Measurements from ENCODE around the gene MRPL23. TPM values are rescaled to one million over a fixed set of nuclear protein-coding genes. Genes with fewer than 3 reads are reported as not detected.

MRPL23 gene
- total RNA-seq, 5 donors from 2014 or later (not counting 1 experiment from before 2014, with no cell fraction given) = 34.5 to 58.8 (median 37.8) TPM

- Histone ChIP-seq H3K4me3 (ENCODE audit: control insufficient read depth in 1 of 2, extremely low read depth in 1 of 2, low read length in 1 of 2) (no peak overlapping the region), H3K27ac (ENCODE audit: low read length) (no peak overlapping the region), H3K4me1 (ENCODE audit: control insufficient read depth in 1 of 2, extremely low read depth in 1 of 2, insufficient read depth in 2 of 2, low read length in 2 of 2) (no peaks in the 10 kb centered on the region), H3K27me3 (replicated peaks in 1 of 2; ENCODE audit: control insufficient read depth in 2 of 2, extremely low read depth in 1 of 2, insufficient read depth in 2 of 2, low read length in 1 of 2) (no peaks in the 10 kb centered on the region), H3K36me3 (ENCODE audit: control insufficient read depth in 2 of 2, extremely low read depth in 1 of 2, insufficient read depth in 1 of 2, low read length in 1 of 2) (no peaks in the 10 kb centered on the region), H3K9me3 (no peaks in the 10 kb centered on the region)
- ATAC-seq (replicated peaks in 1 of 4) = no peak
- no peak overlapping the region for H3K27ac Mint-ChIP-seq
- no peaks in the 10 kb centered on the region for H3K9me3 Mint-ChIP-seq
- H3K36me3 Mint-ChIP-seq = no peaks in the 10 kb centered on the region
- H3K4me3 Mint-ChIP-seq = no peak overlapping the region
- H3K4me1 Mint-ChIP-seq = no peaks in the 10 kb centered on the region
- no CpG with 5 or more reads among the region's 17 CpGs for WGBS (ENCODE audit: insufficient coverage)
- DNase-seq = no peak
- no peaks in the 10 kb centered on the region for H3K27me3 Mint-ChIP-seq
- ChIA-PET CTCF (no interaction called here), POLR2A (no interaction called here)
Observed at GRCh38 chr11:1964348-1964747, 17.2 kb downstream of the MRPL23 start.

GRCh38 chr11:1964955-1965354, 17.8 kb downstream of the MRPL23 start:
- WGBS (ENCODE audit: insufficient coverage) = no CpG with 5 or more reads among the region's 20 CpGs
- Mint-ChIP-seq H3K4me1 (no peaks in the 10 kb centered on the region), H3K4me3 (no peak overlapping the region), H3K36me3 (no peaks in the 10 kb centered on the region), H3K9me3 (no peaks in the 10 kb centered on the region), H3K27me3 (no peaks in the 10 kb centered on the region), H3K27ac (no peak overlapping the region)
- H3K27me3 ChIP-seq (replicated peaks in 1 of 2; ENCODE audit: control insufficient read depth in 2 of 2, extremely low read depth in 1 of 2, insufficient read depth in 2 of 2, low read length in 1 of 2) = no peaks in the 10 kb centered on the region
- H3K27ac ChIP-seq (ENCODE audit: low read length) = no peak overlapping the region
- H3K4me3 ChIP-seq (ENCODE audit: control insufficient read depth in 1 of 2, extremely low read depth in 1 of 2, low read length in 1 of 2) = no peak overlapping the region
- POLR2A ChIA-PET = no interaction called here
- H3K36me3 ChIP-seq (ENCODE audit: control insufficient read depth in 2 of 2, extremely low read depth in 1 of 2, insufficient read depth in 1 of 2, low read length in 1 of 2) = no peaks in the 10 kb centered on the region
- no peak for ATAC-seq (replicated peaks in 1 of 4)
- CTCF ChIA-PET = no interaction called here
- H3K4me1 ChIP-seq (ENCODE audit: control insufficient read depth in 1 of 2, extremely low read depth in 1 of 2, insufficient read depth in 2 of 2, low read length in 2 of 2) = no peaks in the 10 kb centered on the region
- H3K9me3 ChIP-seq = no peaks in the 10 kb centered on the region
- DNase-seq = no peak

DNA sequence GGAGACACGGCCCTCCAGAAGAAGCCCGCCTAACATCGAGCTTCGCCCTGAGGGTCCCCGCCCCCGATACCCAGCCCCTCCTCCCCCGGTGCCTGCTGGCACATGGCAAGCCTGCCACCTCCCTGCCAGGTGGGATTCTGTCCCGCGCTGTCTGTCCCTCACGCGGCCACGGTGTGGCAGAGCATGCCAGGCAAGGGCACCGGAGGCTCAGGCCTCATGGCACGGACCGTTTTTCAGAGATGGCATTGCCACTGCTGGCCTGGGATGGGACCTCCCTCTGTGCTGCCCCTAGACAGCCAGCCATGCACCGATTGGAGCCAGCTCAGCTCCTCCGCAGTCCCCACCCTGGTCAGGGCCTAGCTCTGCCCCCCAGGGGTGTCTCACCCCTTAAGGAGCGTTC, 19.4 kb downstream of the MRPL23 start:
- H3K36me3 ChIP-seq (ENCODE audit: control insufficient read depth in 2 of 2, extremely low read depth in 1 of 2, insufficient read depth in 1 of 2, low read length in 1 of 2) = no peaks in the 10 kb centered on the region
- no peaks in the 10 kb centered on the region for H3K27me3 ChIP-seq (replicated peaks in 1 of 2; ENCODE audit: control insufficient read depth in 2 of 2, extremely low read depth in 1 of 2, insufficient read depth in 2 of 2, low read length in 1 of 2)
- WGBS (ENCODE audit: insufficient coverage) = no CpG with 5 or more reads among the region's 18 CpGs
- Mint-ChIP-seq H3K36me3 (no peaks in the 10 kb centered on the region), H3K9me3 (no peaks in the 10 kb centered on the region), H3K4me3 (no peak overlapping the region), H3K4me1 (no peaks in the 10 kb centered on the region), H3K27ac (no peak overlapping the region), H3K27me3 (no peaks in the 10 kb centered on the region)
- no peak overlapping the region for H3K27ac ChIP-seq (ENCODE audit: low read length)
- no peaks in the 10 kb centered on the region for H3K4me1 ChIP-seq (ENCODE audit: control insufficient read depth in 1 of 2, extremely low read depth in 1 of 2, insufficient read depth in 2 of 2, low read length in 2 of 2)
- H3K4me3 ChIP-seq (ENCODE audit: control insufficient read depth in 1 of 2, extremely low read depth in 1 of 2, low read length in 1 of 2) = no peak overlapping the region
- H3K9me3 ChIP-seq = no peaks in the 10 kb centered on the region
- ChIA-PET CTCF (no interaction called here), POLR2A (no interaction called here)
- ATAC-seq (replicated peaks in 1 of 4) (no peak), DNase-seq (no peak)

DNA sequence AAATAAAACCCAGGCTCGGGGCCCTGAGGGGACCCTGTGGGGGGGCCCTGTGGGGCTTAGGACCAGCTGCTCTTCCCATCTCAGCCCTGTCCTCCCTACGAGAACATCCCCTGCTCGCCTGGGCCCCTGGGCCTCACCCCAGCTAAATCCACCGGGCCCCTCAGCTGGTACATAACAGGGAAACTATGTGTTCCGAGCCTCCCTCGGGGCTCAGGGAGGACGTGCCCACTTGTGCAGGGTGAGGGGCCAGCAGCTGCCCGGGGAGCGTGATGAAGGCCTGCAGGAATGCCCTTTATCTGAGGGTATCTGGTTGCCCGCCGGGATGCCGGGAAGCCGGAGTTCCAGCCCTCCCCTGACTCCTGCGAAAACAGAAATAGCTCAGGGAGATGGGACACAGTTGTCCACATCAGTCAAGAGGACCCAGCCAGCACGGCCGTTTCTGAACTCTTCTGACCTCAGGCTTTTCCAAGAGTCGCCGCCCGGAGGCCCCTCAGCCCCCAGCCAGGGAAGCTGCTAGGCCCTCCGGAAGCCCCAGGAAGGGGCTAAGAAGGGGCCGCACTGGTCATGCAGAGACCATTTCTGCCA, 20.6 kb downstream of the MRPL23 start:
- no peaks in the 10 kb centered on the region for H3K27me3 Mint-ChIP-seq
- H3K4me1 Mint-ChIP-seq = no peaks in the 10 kb centered on the region
- Histone ChIP-seq H3K36me3 (ENCODE audit: control insufficient read depth in 2 of 2, extremely low read depth in 1 of 2, insufficient read depth in 1 of 2, low read length in 1 of 2) (no peaks in the 10 kb centered on the region), H3K27me3 (replicated peaks in 1 of 2; ENCODE audit: control insufficient read depth in 2 of 2, extremely low read depth in 1 of 2, insufficient read depth in 2 of 2, low read length in 1 of 2) (no peaks in the 10 kb centered on the region), H3K4me1 (ENCODE audit: control insufficient read depth in 1 of 2, extremely low read depth in 1 of 2, insufficient read depth in 2 of 2, low read length in 2 of 2) (no peaks in the 10 kb centered on the region), H3K4me3 (ENCODE audit: control insufficient read depth in 1 of 2, extremely low read depth in 1 of 2, low read length in 1 of 2) (no peak overlapping the region), H3K27ac (ENCODE audit: low read length) (no peak overlapping the region), H3K9me3 (no peaks in the 10 kb centered on the region)
- ATAC-seq (replicated peaks in 1 of 4) = no peak
- H3K4me3 Mint-ChIP-seq = no peak overlapping the region
- H3K36me3 Mint-ChIP-seq = no peaks in the 10 kb centered on the region
- H3K27ac Mint-ChIP-seq = no peak overlapping the region
- no peaks in the 10 kb centered on the region for H3K9me3 Mint-ChIP-seq
- ChIA-PET POLR2A (no interaction called here), CTCF (no interaction called here)
- WGBS (ENCODE audit: insufficient coverage) = no CpG with 5 or more reads among the region's 21 CpGs
- no peak for DNase-seq

- Histone ChIP-seq H3K9me3 (no peaks in the 10 kb centered on the region), H3K4me3 (ENCODE audit: control insufficient read depth in 1 of 2, extremely low read depth in 1 of 2, low read length in 1 of 2) (no peak overlapping the region), H3K27me3 (replicated peaks in 1 of 2; ENCODE audit: control insufficient read depth in 2 of 2, extremely low read depth in 1 of 2, insufficient read depth in 2 of 2, low read length in 1 of 2) (no peaks in the 10 kb centered on the region), H3K36me3 (ENCODE audit: control insufficient read depth in 2 of 2, extremely low read depth in 1 of 2, insufficient read depth in 1 of 2, low read length in 1 of 2) (no peaks in the 10 kb centered on the region), H3K27ac (ENCODE audit: low read length) (no peak overlapping the region), H3K4me1 (ENCODE audit: control insufficient read depth in 1 of 2, extremely low read depth in 1 of 2, insufficient read depth in 2 of 2, low read length in 2 of 2) (no peaks in the 10 kb centered on the region)
- DNase-seq (no peak), ATAC-seq (replicated peaks in 1 of 4) (no peak)
- Mint-ChIP-seq H3K9me3 (no peaks in the 10 kb centered on the region), H3K27ac (no peak overlapping the region), H3K36me3 (no peaks in the 10 kb centered on the region), H3K27me3 (no peaks in the 10 kb centered on the region), H3K4me1 (no peaks in the 10 kb centered on the region), H3K4me3 (no peak overlapping the region)
- ChIA-PET POLR2A (no interaction called here), CTCF (no interaction called here)
- no CpG with 5 or more reads among the region's 24 CpGs for WGBS (ENCODE audit: insufficient coverage)
Observed at GRCh38 chr11:1968454-1969002, 21.4 kb downstream of the MRPL23 start.

DNA sequence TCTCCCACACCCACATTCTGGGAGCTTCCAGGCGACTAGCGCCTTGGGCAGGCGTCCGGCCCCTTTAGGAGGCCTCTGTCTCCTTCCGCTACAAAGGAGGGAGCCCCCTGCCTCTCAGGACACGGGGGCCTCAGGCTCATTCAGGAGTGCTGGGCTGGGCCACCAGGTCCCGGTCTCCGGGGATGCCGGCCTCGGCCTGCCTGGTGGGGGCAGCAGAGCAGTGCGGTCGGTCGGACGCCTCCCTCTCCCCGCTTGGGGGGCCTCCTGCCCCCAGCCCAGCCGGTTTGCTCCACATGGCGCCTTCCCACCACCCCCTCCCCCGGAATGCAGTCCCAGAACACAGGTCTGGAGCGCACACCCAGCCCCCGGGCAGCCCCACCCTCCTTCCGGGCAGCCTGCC, 21.9 kb downstream of the MRPL23 start:
- no peaks in the 10 kb centered on the region for H3K36me3 Mint-ChIP-seq
- no CpG with 5 or more reads among the region's 21 CpGs for WGBS (ENCODE audit: insufficient coverage)
- ChIA-PET POLR2A (no interaction called here), CTCF (no interaction called here)
- Histone ChIP-seq H3K27ac (ENCODE audit: low read length) (no peak overlapping the region), H3K4me3 (ENCODE audit: control insufficient read depth in 1 of 2, extremely low read depth in 1 of 2, low read length in 1 of 2) (no peak overlapping the region), H3K27me3 (replicated peaks in 1 of 2; ENCODE audit: control insufficient read depth in 2 of 2, extremely low read depth in 1 of 2, insufficient read depth in 2 of 2, low read length in 1 of 2) (no peaks in the 10 kb centered on the region), H3K9me3 (no peaks in the 10 kb centered on the region), H3K4me1 (ENCODE audit: control insufficient read depth in 1 of 2, extremely low read depth in 1 of 2, insufficient read depth in 2 of 2, low read length in 2 of 2) (no peaks in the 10 kb centered on the region), H3K36me3 (ENCODE audit: control insufficient read depth in 2 of 2, extremely low read depth in 1 of 2, insufficient read depth in 1 of 2, low read length in 1 of 2) (no peaks in the 10 kb centered on the region)
- DNase-seq (no peak), ATAC-seq (replicated peaks in 1 of 4) (no peak)
- no peaks in the 10 kb centered on the region for H3K27me3 Mint-ChIP-seq
- H3K4me3 Mint-ChIP-seq = no peak overlapping the region
- H3K9me3 Mint-ChIP-seq = no peaks in the 10 kb centered on the region
- no peak overlapping the region for H3K27ac Mint-ChIP-seq
- H3K4me1 Mint-ChIP-seq = no peaks in the 10 kb centered on the region

DNA sequence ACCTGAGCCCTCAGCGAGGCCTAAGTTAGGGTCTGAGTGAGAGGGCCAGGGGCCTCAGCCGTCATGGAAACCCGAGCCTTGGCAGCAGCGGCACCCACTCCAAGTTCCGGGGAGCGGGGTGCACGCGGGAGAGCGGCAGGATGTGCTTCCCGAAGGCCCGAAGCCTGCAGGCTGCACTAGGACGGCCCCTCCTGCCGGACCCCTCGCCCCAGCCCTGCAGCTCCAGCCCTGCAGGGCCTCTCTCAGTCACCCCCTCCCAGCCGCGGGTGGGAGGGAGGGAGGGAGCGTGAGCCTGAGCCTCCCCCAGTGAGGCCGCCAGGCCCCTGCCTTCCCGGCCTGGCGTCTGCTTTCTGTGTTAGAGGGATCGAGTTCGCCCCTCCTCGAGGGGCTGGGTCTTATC, 22.6 kb downstream of the MRPL23 start:
- H3K27ac ChIP-seq (ENCODE audit: low read length) = no peak overlapping the region
- H3K36me3 ChIP-seq (ENCODE audit: control insufficient read depth in 2 of 2, extremely low read depth in 1 of 2, insufficient read depth in 1 of 2, low read length in 1 of 2) = no peaks in the 10 kb centered on the region
- no peaks in the 10 kb centered on the region for H3K4me1 Mint-ChIP-seq
- no peak for ATAC-seq (replicated peaks in 1 of 4)
- no peaks in the 10 kb centered on the region for H3K27me3 ChIP-seq (replicated peaks in 1 of 2; ENCODE audit: control insufficient read depth in 2 of 2, extremely low read depth in 1 of 2, insufficient read depth in 2 of 2, low read length in 1 of 2)
- H3K4me3 ChIP-seq (ENCODE audit: control insufficient read depth in 1 of 2, extremely low read depth in 1 of 2, low read length in 1 of 2) = no peak overlapping the region
- no peaks in the 10 kb centered on the region for H3K27me3 Mint-ChIP-seq
- no peak overlapping the region for H3K4me3 Mint-ChIP-seq
- H3K36me3 Mint-ChIP-seq = no peaks in the 10 kb centered on the region
- no peaks in the 10 kb centered on the region for H3K9me3 ChIP-seq
- DNase-seq = no peak
- H3K9me3 Mint-ChIP-seq = no peaks in the 10 kb centered on the region
- WGBS (ENCODE audit: insufficient coverage) = no CpG with 5 or more reads among the region's 23 CpGs
- no peaks in the 10 kb centered on the region for H3K4me1 ChIP-seq (ENCODE audit: control insufficient read depth in 1 of 2, extremely low read depth in 1 of 2, insufficient read depth in 2 of 2, low read length in 2 of 2)
- CTCF ChIA-PET = no interaction called here
- POLR2A ChIA-PET = no interaction called here
- no peak overlapping the region for H3K27ac Mint-ChIP-seq
